ENCODE measurements around the gene CAND1. TPM values are rescaled to one million over a fixed set of nuclear protein-coding genes. Genes with fewer than 3 reads are reported as not detected.

The CAND1 gene
- total RNA-seq, 6 donors from 2014 or later: 39.2 to 96.3 (median 87.5) TPM

- H3K27ac ChIP-seq: no peak overlapping the region
- H3K36me3 ChIP-seq: peaks cover 0 to 19% (median 1%) of the 10 kb centered on the region in 4 donors
- ATAC-seq (ENCODE audit: low FRiP score in 2 of 2): no peak
- no peaks in the 10 kb centered on the region for H3K27me3 ChIP-seq
- DNase-seq: no peak
- peaks cover 21 to 32% (median 24%) of the 10 kb centered on the region in 4 donors for H3K4me1 ChIP-seq
- 61 to 66% methylated on average over 4 of the region's 4 CpGs for WGBS, 2 donors
- no peak for TF ChIP-seq POLR2AphosphoS5 (IDR thresholded peaks at IDR 0.05)
- TF ChIP-seq EP300 (IDR thresholded peaks at IDR 0.05): no peak
- no peak for TF ChIP-seq POLR2A (IDR thresholded peaks at IDR 0.05)
- TF ChIP-seq CTCF (IDR thresholded peaks at IDR 0.05): no peak
- no peaks in the 10 kb centered on the region for H3K9me3 ChIP-seq
- H3K4me3 ChIP-seq: no peak overlapping the region
Measured at GRCh38 chr12:67280088-67280487, 10.9 kb downstream of the CAND1 start.

GRCh38 chr12:67280572-67280971 lies 11.4 kb downstream of the CAND1 start:
- DNase-seq: no peak
- no peak for ATAC-seq (ENCODE audit: low FRiP score in 2 of 2)
- Histone ChIP-seq H3K9me3 (no peaks in the 10 kb centered on the region), H3K4me3 (no peak overlapping the region), H3K4me1 (peaks cover 18 to 28% (median 21%) of the 10 kb centered on the region in 4 donors), H3K36me3 (peaks cover 0 to 19% (median 1%) of the 10 kb centered on the region in 4 donors), H3K27ac (no peak overlapping the region), H3K27me3 (no peaks in the 10 kb centered on the region)
- WGBS, 2 donors: 19 to 24% methylated on average over 2 of the region's 2 CpGs
- TF ChIP-seq CTCF (IDR thresholded peaks at IDR 0.05): no peak
- no peak for TF ChIP-seq EP300 (IDR thresholded peaks at IDR 0.05)

GRCh38 chr12:67284561-67284960 lies 15.4 kb downstream of the CAND1 start:
- no peak for TF ChIP-seq CTCF (IDR thresholded peaks at IDR 0.05)
- no peak for TF ChIP-seq EP300 (IDR thresholded peaks at IDR 0.05)
- TF ChIP-seq POLR2A (IDR thresholded peaks at IDR 0.05): no peak
- TF ChIP-seq POLR2AphosphoS5 (IDR thresholded peaks at IDR 0.05): no peak
- Histone ChIP-seq H3K4me1 (peaks cover 7 to 11% (median 9%) of the 10 kb centered on the region in 4 donors), H3K27ac (no peak overlapping the region), H3K4me3 (no peak overlapping the region), H3K36me3 (peaks cover 0 to 22% (median 1%) of the 10 kb centered on the region in 4 donors), H3K9me3 (no peaks in the 10 kb centered on the region), H3K27me3 (no peaks in the 10 kb centered on the region)
- 88 to 97% methylated on average over 2 of the region's 2 CpGs for WGBS, 2 donors
- ATAC-seq (ENCODE audit: low FRiP score in 2 of 2) (no peak), DNase-seq (no peak)

GRCh38 chr12:67286257-67286656 lies 17.1 kb downstream of the CAND1 start:
- DNase-seq (no peak), ATAC-seq (ENCODE audit: low FRiP score in 2 of 2) (no peak)
- Histone ChIP-seq H3K27ac (no peak overlapping the region), H3K9me3 (no peaks in the 10 kb centered on the region), H3K36me3 (peaks cover 0 to 22% (median 1%) of the 10 kb centered on the region in 4 donors), H3K4me3 (no peak overlapping the region), H3K27me3 (no peaks in the 10 kb centered on the region), H3K4me1 (peaks cover 0 to 2% (median 0%) of the 10 kb centered on the region in 4 donors)
- no peak for TF ChIP-seq EP300 (IDR thresholded peaks at IDR 0.05)
- 91 to 92% methylated on average over 5 of the region's 5 CpGs for WGBS, 2 donors

GRCh38 chr12:67287311-67287710 lies 18.2 kb downstream of the CAND1 start:
- 96% methylated on average over 5 of the region's 5 CpGs for WGBS, 2 donors
- no peak overlapping the region for H3K4me3 ChIP-seq
- no peaks in the 10 kb centered on the region for H3K27me3 ChIP-seq
- TF ChIP-seq CTCF (IDR thresholded peaks at IDR 0.05) (no peak), POLR2AphosphoS5 (IDR thresholded peaks at IDR 0.05) (no peak), POLR2A (IDR thresholded peaks at IDR 0.05) (no peak), EP300 (IDR thresholded peaks at IDR 0.05) (no peak)
- no peak for DNase-seq
- H3K27ac ChIP-seq: no peak overlapping the region
- H3K36me3 ChIP-seq: peaks cover 0 to 18% (median 1%) of the 10 kb centered on the region in 4 donors
- no peak for ATAC-seq (ENCODE audit: low FRiP score in 2 of 2)
- no peaks in the 10 kb centered on the region for H3K9me3 ChIP-seq
- peaks cover 0 to 2% (median 0%) of the 10 kb centered on the region in 4 donors for H3K4me1 ChIP-seq
